ENCODE measurements around the gene TTYH2. TPM values are rescaled to one million over a fixed set of nuclear protein-coding genes. Genes with fewer than 3 reads are reported as not detected.

The TTYH2 gene
- total and polyA plus RNA-seq, 2 experiments from 2014 or later = 1.4 to 3.9 TPM

- no peak for TF ChIP-seq ZNF462 (CRISPR knock-in tag; IDR thresholded peaks at IDR 0.05)
These were observed 36.8 kb upstream of the TTYH2 start (continued) for GRCh38 chr17:74176546-74177001.

GRCh38 chr17:74177018-74177450 is 36.3 kb upstream of the TTYH2 start:
- Mint-ChIP-seq H3K9me3 (no peaks in the 10 kb centered on the region), H3K27ac (no peak overlapping the region), H3K4me3 (no peak overlapping the region), H3K27me3 (ENCODE audit: insufficient read depth, low read depth, poor library complexity) (peaks cover 15% of the 10 kb centered on the region), H3K4me1 (peaks cover 8% of the 10 kb centered on the region), H3K36me3 (ENCODE audit: low read depth) (no peaks in the 10 kb centered on the region)
- DNase-seq (ENCODE audit: low spot score) (no peak), ATAC-seq (no peak)
- no peaks in the 10 kb centered on the region for H3F3A ChIP-seq (replicated peaks; ENCODE audit: low read depth)
- H3K27ac ChIP-seq (ENCODE audit: low read depth) = no peak overlapping the region
- no peak overlapping the region for H3K4me3 ChIP-seq
- H4K20me1 ChIP-seq (replicated peaks; ENCODE audit: insufficient read depth) = no peaks in the 10 kb centered on the region
- no peaks in the 10 kb centered on the region for H3K9me2 ChIP-seq (ENCODE audit: insufficient read depth)
- H3K79me2 ChIP-seq (replicated peaks; ENCODE audit: insufficient read depth) = no peaks in the 10 kb centered on the region
- no peaks in the 10 kb centered on the region for H3K36me3 ChIP-seq (ENCODE audit: insufficient read depth)
- no peak overlapping the region for H3K4me2 ChIP-seq
- no peak overlapping the region for H2AFZ ChIP-seq
- no peaks in the 10 kb centered on the region for H3K4me1 ChIP-seq (ENCODE audit: insufficient read depth)
- H3K27me3 ChIP-seq (ENCODE audit: insufficient read depth) = no peaks in the 10 kb centered on the region
- TF ChIP-seq ETS1 (IDR thresholded peaks at IDR 0.05) = no peak
- TF ChIP-seq EZH2 (IDR thresholded peaks at IDR 0.05; ENCODE audit: low read depth, unreplicated experiment) = no peak
- TF ChIP-seq CTCF (conservative IDR thresholded peaks at IDR 0.05; ENCODE audit: low read depth in 2 of 2) = no peak
- TF ChIP-seq JUNB (IDR thresholded peaks at IDR 0.05; ENCODE audit: unreplicated experiment) = no peak
- no peak for TF ChIP-seq ZNF331 (CRISPR knock-in tag; IDR thresholded peaks at IDR 0.05; ENCODE audit: low read depth)
- TF ChIP-seq NANOG (IDR thresholded peaks at IDR 0.05; ENCODE audit: borderline replicate concordance) = no peak
- no peak for TF ChIP-seq CREB1 (CRISPR knock-in tag; IDR thresholded peaks at IDR 0.05; ENCODE audit: low read depth)
